Stomach (tissue), 4 donors: ENCODE measurements around the gene GJC3.

Experiments
- EP300 ChIP-seq: sonication (generic); formaldehyde crosslinking; IDR thresholded peaks from one replicate; pipeline ENCODE4 v1.6.1; 2017; ENCODE audit warnings: antibody characterized with exemption
- POLR2A ChIP-seq, 4 donors: fragments of 450-650 bp; IDR thresholded peaks; one replicate each; pipeline ENCODE4 v1.6.1; 2016; ENCODE audit warnings: antibody characterized with exemption in 4 of 4, control low read depth in 2 of 4, mild to moderate bottlenecking in 1 of 4, moderate library complexity in 1 of 4
- POLR2AphosphoS5 ChIP-seq, 3 donors: sonication (generic); formaldehyde crosslinking; IDR thresholded peaks; one replicate each; pipeline ENCODE4 v1.6.1; 2016; ENCODE audit warnings: antibody characterized with exemption in 3 of 3
- TF ChIP-seq, protein P1 (sequence below), 7 experiments: fragments of 450-650 bp in 4 of 7; fragments of 200-600 bp in 3 of 7; sonication (generic) in 3 of 7; IDR thresholded peaks; one replicate each; pipeline ENCODE4 v1.5.1; 2016 to 2019; ENCODE audit warnings: antibody characterized with exemption in 7 of 7, control low read depth in 2 of 7, mild to moderate bottlenecking in 1 of 7

- TF ChIP-seq, protein P1, sequence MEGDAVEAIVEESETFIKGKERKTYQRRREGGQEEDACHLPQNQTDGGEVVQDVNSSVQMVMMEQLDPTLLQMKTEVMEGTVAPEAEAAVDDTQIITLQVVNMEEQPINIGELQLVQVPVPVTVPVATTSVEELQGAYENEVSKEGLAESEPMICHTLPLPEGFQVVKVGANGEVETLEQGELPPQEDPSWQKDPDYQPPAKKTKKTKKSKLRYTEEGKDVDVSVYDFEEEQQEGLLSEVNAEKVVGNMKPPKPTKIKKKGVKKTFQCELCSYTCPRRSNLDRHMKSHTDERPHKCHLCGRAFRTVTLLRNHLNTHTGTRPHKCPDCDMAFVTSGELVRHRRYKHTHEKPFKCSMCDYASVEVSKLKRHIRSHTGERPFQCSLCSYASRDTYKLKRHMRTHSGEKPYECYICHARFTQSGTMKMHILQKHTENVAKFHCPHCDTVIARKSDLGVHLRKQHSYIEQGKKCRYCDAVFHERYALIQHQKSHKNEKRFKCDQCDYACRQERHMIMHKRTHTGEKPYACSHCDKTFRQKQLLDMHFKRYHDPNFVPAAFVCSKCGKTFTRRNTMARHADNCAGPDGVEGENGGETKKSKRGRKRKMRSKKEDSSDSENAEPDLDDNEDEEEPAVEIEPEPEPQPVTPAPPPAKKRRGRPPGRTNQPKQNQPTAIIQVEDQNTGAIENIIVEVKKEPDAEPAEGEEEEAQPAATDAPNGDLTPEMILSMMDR (IDR thresholded peaks at IDR 0.05) = no peak
- TF ChIP-seq EP300 (no peak), POLR2AphosphoS5 (IDR thresholded peaks at IDR 0.05) (no peak), POLR2A (IDR thresholded peaks at IDR 0.05) (no peak)
These were observed 52.5 kb downstream of the GJC3 start, which contains the start of gene OR2AE1 for GRCh38 chr7:99876933-99877332.
